ENCODE results near the gene FRMD3. TPM values are rescaled to one million over a fixed set of nuclear protein-coding genes. Genes with fewer than 3 reads are reported as not detected.

FRMD3 gene
- total RNA-seq, 1 experiment from 2014 or later: 0.55 TPM

- no peak overlapping the region for H3K4ac ChIP-seq (ENCODE audit: low read depth, low read length)
- H3K79me1 ChIP-seq (ENCODE audit: insufficient read depth, low read depth, low read length, poor library complexity, severe bottlenecking): no peaks in the 10 kb centered on the region
- Mint-ChIP-seq H3K27me3 (ENCODE audit: low read depth) (peaks cover 3% of the 10 kb centered on the region; the same call in 1 of the 2 replicates), H3K9me3 (peaks cover 0 to 2% of the 10 kb centered on the region in 2 experiments; a peak in 1 of 5 replicates), H3K4me1 (peaks cover 0 to 10% of the 10 kb centered on the region in 2 experiments; a peak in 2 of 4 replicates), H3K4me3 (no peak overlapping the region), H3K36me3 (ENCODE audit: insufficient read depth in 1 of 3, low read depth in 3 of 3) (no peaks in the 10 kb centered on the region; a peak in 1 of 7 replicates), H3K27ac (peak overlapping the region in 2 of 3 experiments; percentile 45 to 68; a peak in 3 of 7 replicates)
- no peaks in the 10 kb centered on the region for H3K9me3 ChIP-seq (ENCODE audit: control insufficient read depth, low read depth, low read length)
- H3K4me2 ChIP-seq (ENCODE audit: insufficient read depth, insufficient read length, low read length): no peak overlapping the region
- H3T11ph ChIP-seq (ENCODE audit: low read length): no peak overlapping the region
- no peak for DNase-seq
- no peak for TF ChIP-seq CTCF (conservative IDR thresholded peaks at IDR 0.05)
- no peak overlapping the region for H4K8ac ChIP-seq (replicated peaks; ENCODE audit: insufficient read length, low read depth, low read length)
- no peak overlapping the region for H3K23ac ChIP-seq (ENCODE audit: insufficient read length, low read depth, low read length)
- no peaks in the 10 kb centered on the region for H3K27me3 ChIP-seq (ENCODE audit: insufficient read depth, low read length)
- WGBS (ENCODE audit: extremely low coverage, insufficient read length, low lambda C conversion rate): no CpG with 5 or more reads among the region's 3 CpGs
- H3K9ac ChIP-seq (ENCODE audit: extremely low read depth, insufficient read length, low read length): no peak overlapping the region
- no peak overlapping the region for H3K56ac ChIP-seq (ENCODE audit: insufficient read length, low read depth, low read length)
- no peak overlapping the region for H2BK15ac ChIP-seq (ENCODE audit: low read depth, low read length)
- H4K5ac ChIP-seq (ENCODE audit: insufficient read length, low read depth, low read length): no peak overlapping the region
- H2AK5ac ChIP-seq (ENCODE audit: insufficient read length, low read length): no peak overlapping the region
- H3K18ac ChIP-seq (ENCODE audit: insufficient read length, low read depth, low read length): no peak overlapping the region
- no peak overlapping the region for H2BK20ac ChIP-seq (ENCODE audit: low read depth, low read length, poor library complexity, severe bottlenecking)
- no peak overlapping the region for H2BK5ac ChIP-seq (ENCODE audit: insufficient read length, low read length)
- no peak overlapping the region for H4K91ac ChIP-seq (ENCODE audit: insufficient read length, low read depth, low read length)
- H3K79me2 ChIP-seq (ENCODE audit: insufficient read depth, low read length): no peaks in the 10 kb centered on the region
- no peaks in the 10 kb centered on the region for H4K20me1 ChIP-seq (ENCODE audit: control insufficient read depth, insufficient read depth, insufficient read length)
- H3K4me1 ChIP-seq (ENCODE audit: insufficient read depth, low read length): no peaks in the 10 kb centered on the region
- no peak overlapping the region for H2AFZ ChIP-seq (ENCODE audit: low read length)
- no peaks in the 10 kb centered on the region for H3K23me2 ChIP-seq (ENCODE audit: insufficient read length, low read depth, low read length, poor library complexity, severe bottlenecking)
- H3K27ac ChIP-seq (ENCODE audit: insufficient read length, low read depth, low read length): no peak overlapping the region
- H3K14ac ChIP-seq (ENCODE audit: insufficient read depth, low read length): no peak overlapping the region
- no peak overlapping the region for H2BK12ac ChIP-seq (ENCODE audit: insufficient read length, low read depth, low read length)
- no peak overlapping the region for H2BK120ac ChIP-seq (ENCODE audit: low read depth, low read length, poor library complexity, severe bottlenecking)
These were observed 210.9 kb downstream of the FRMD3 start for GRCh38 chr9:83327323-83327722.

Measured in H9 (cell line).